ENCODE data around the gene TRIM38. TPM values are rescaled to one million over a fixed set of nuclear protein-coding genes. Genes with fewer than 3 reads are reported as not detected.
"Not testable (repeated sequence)": the region's sequence is repeated elsewhere in the genome, so short reads cannot be mapped to it uniquely, and the experiment has no call there.

Gene TRIM38
- total and polyA plus RNA-seq, 12 donors: 1.3 to 5.4 (median 2.7) TPM

- peak in 7 of 9 donors; percentile 31 to 66 (median 59) for TF ChIP-seq CTCF (IDR thresholded peaks at IDR 0.05)
- Histone ChIP-seq H3K4me3 (no peak overlapping the region), H3K27me3 (no peaks in the 10 kb centered on the region), H3K27ac (no peak overlapping the region), H3K4me1 (no peaks in the 10 kb centered on the region), H3K9me3 (no peaks in the 10 kb centered on the region), H3K36me3 (no peaks in the 10 kb centered on the region)
- 35 to 42% methylated on average over 3 of the region's 3 CpGs for WGBS, 2 donors
- intact Hi-C loops (cut with DNase I): loop anchor here in 2 of 10 donors (5.0 to 10.0 kb wide), 2 partner anchors 155 to 228 kb away; no protein-coding TSS in a partner anchor
- DNase-seq (no peak), ATAC-seq (peak in 1 of 8 donors; percentile 58)
Observed at GRCh38 chr6:25942561-25943147, 19.9 kb upstream of the TRIM38 start.

GRCh38 chr6:25943887-25944286 lies 18.7 kb upstream of the TRIM38 start:
- Histone ChIP-seq H3K27me3 (no peaks in the 10 kb centered on the region), H3K36me3 (no peaks in the 10 kb centered on the region), H3K4me3 (no peak overlapping the region), H3K4me1 (no peaks in the 10 kb centered on the region), H3K9me3 (no peaks in the 10 kb centered on the region), H3K27ac (no peak overlapping the region)
- TF ChIP-seq CTCF (IDR thresholded peaks at IDR 0.05): no peak
- intact Hi-C loops (cut with DNase I): loop anchor here in 2 of 10 donors (5.0 to 10.0 kb wide), 2 partner anchors 157 to 229 kb away; no protein-coding TSS in a partner anchor
- DNase-seq (no peak), ATAC-seq (no peak)
- WGBS, 2 donors: 86 to 98% methylated on average over 1 of the region's 1 CpG

GRCh38 chr6:25944688-25945574 lies 17.7 kb upstream of the TRIM38 start:
- no peaks in the 10 kb centered on the region for H3K27me3 ChIP-seq
- no peak overlapping the region for H3K27ac ChIP-seq
- H3K4me1 ChIP-seq: no peaks in the 10 kb centered on the region
- intact Hi-C loops (cut with DNase I): loop anchor here in 2 of 10 donors (5.0 to 10.0 kb wide), 2 partner anchors 158 to 230 kb away; no protein-coding TSS in a partner anchor
- H3K36me3 ChIP-seq: no peaks in the 10 kb centered on the region
- peaks cover 0 to 5% (median 0%) of the 10 kb centered on the region in 11 donors for H3K9me3 ChIP-seq
- DNase-seq (no peak), ATAC-seq (no peak)
- no peak for TF ChIP-seq CTCF (IDR thresholded peaks at IDR 0.05)
- no peak overlapping the region for H3K4me3 ChIP-seq
- WGBS, 2 donors: 54% methylated on average over 8 of the region's 8 CpGs

DNA sequence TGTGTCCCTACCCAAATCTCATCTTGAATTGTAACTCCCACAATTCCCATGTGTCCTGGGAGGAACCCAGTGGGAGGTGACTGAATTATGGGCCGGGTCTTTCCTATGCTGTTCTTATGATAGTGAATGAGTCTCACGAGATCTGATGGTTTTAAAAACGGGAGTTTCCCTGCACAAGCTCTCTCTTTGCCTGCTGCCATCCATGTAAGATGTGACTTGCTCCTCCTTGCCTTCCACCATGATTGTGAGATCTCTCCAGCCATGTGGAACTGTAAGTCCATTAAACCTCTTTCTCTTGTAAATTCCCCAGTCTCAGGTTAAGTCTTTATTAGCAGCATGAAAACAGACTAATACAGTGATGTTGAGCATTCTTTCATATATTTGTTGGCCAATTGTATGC lies 16.9 kb upstream of the TRIM38 start:
- not testable (repeated sequence) for H3K4me1 ChIP-seq, H3K27me3 ChIP-seq, H3K4me3 ChIP-seq, H3K36me3 ChIP-seq, H3K27ac ChIP-seq, DNase-seq, H3K9me3 ChIP-seq, ATAC-seq
- WGBS, 2 donors: 84 to 87% methylated on average over 3 of the region's 3 CpGs
- intact Hi-C loops (cut with DNase I): loop anchor here in 1 of 10 donors (10.0 kb wide), 1 partner anchor 231 kb away; no protein-coding TSS in a partner anchor

Data from heart right ventricle (tissue), 16 donors.